Measurements from ENCODE around the gene ATP5F1E.

DNA sequence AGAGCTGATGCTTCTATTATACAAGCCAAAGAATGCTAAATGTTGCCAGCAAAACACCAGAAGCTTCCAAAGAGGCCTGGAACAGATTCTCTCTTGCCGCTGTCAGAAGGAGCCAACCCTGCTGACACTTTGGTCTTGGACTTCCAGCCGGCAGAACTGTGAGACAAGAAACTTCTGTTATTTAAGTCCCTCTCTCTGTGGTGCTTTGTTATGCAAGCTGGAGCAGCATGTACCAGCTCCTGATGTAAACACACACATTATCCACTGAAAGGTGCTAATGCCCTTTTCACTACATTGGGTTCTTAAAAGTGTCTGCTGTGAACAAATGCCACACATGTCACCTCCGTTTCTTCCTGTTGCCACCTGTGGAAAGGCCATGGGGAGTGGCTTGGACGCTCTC, 36.4 kb upstream of the ATP5F1E start:
- TF ChIP-seq, protein P1, sequence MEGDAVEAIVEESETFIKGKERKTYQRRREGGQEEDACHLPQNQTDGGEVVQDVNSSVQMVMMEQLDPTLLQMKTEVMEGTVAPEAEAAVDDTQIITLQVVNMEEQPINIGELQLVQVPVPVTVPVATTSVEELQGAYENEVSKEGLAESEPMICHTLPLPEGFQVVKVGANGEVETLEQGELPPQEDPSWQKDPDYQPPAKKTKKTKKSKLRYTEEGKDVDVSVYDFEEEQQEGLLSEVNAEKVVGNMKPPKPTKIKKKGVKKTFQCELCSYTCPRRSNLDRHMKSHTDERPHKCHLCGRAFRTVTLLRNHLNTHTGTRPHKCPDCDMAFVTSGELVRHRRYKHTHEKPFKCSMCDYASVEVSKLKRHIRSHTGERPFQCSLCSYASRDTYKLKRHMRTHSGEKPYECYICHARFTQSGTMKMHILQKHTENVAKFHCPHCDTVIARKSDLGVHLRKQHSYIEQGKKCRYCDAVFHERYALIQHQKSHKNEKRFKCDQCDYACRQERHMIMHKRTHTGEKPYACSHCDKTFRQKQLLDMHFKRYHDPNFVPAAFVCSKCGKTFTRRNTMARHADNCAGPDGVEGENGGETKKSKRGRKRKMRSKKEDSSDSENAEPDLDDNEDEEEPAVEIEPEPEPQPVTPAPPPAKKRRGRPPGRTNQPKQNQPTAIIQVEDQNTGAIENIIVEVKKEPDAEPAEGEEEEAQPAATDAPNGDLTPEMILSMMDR (conservative IDR thresholded peaks at IDR 0.05): no peak
- TF ChIP-seq EZH2 (IDR thresholded peaks at IDR 0.05; ENCODE audit: low read depth): no peak

Measured in PC-9 (cell line).